Osteocyte (in vitro differentiated cells): ENCODE results near the gene SGMS1. TPM values are rescaled to one million over a fixed set of nuclear protein-coding genes. Genes with fewer than 3 reads are reported as not detected.
"Not testable (repeated sequence)": the region's sequence is repeated elsewhere in the genome, so short reads cannot be mapped to it uniquely, and the experiment has no call there.

Source experiments
- DNase-seq: peaks from one replicate; pipeline ENCODE4 v3.0.0; 2021; ENCODE audit warnings: mixed read lengths; ENCODE audit not compliant: unreplicated experiment; ENCODE audit errors: extremely low spot score
- H3K27ac Mint-ChIP-seq: one replicate; pipeline ENCODE4 v1.8.0; 2021; ENCODE audit warnings: mild to moderate bottlenecking, mixed read lengths; ENCODE audit not compliant: unreplicated experiment
- H3K27me3 Mint-ChIP-seq: one replicate; pipeline ENCODE4 v1.8.0; 2021; ENCODE audit warnings: mixed read lengths; ENCODE audit not compliant: unreplicated experiment
- H3K36me3 Mint-ChIP-seq: one replicate; pipeline ENCODE4 v1.8.0; 2021; ENCODE audit warnings: mixed read lengths; ENCODE audit not compliant: unreplicated experiment
- H3K4me1 Mint-ChIP-seq: one replicate; pipeline ENCODE4 v1.8.0; 2021; ENCODE audit warnings: mixed read lengths; ENCODE audit not compliant: unreplicated experiment
- H3K4me3 Mint-ChIP-seq: one replicate; pipeline ENCODE4 v1.8.0; 2021; ENCODE audit warnings: mild to moderate bottlenecking, moderate library complexity, mixed read lengths; ENCODE audit not compliant: unreplicated experiment
- H3K9me3 Mint-ChIP-seq: one replicate; pipeline ENCODE4 v1.8.0; 2021; ENCODE audit warnings: mixed read lengths; ENCODE audit not compliant: unreplicated experiment
- CTCF ChIP-seq: fragments of 200-600 bp; sonication (generic); IDR thresholded peaks from 2 replicates; pipeline ENCODE4 v1.5.0; 2021; ENCODE audit warnings: antibody characterized with exemption, mild to moderate bottlenecking, moderate library complexity
- total RNA-seq: library from RNA; stranded (reverse); gene quantifications from 2 replicates; pipeline ENCODE4 v1.2.1, GENCODE V29; 2021

SGMS1 gene
- total RNA-seq, 1 donor from 2014 or later: 21.0 TPM

GRCh38 chr10:50271564-50272250 lies 352.0 kb downstream of the SGMS1 start:
- H3K27ac Mint-ChIP-seq: no peak overlapping the region
- H3K4me3 Mint-ChIP-seq: no peak overlapping the region
- no peak for DNase-seq
- no peaks in the 10 kb centered on the region for H3K4me1 Mint-ChIP-seq
- H3K9me3 Mint-ChIP-seq: no peaks in the 10 kb centered on the region
- TF ChIP-seq CTCF: no peak
- no peaks in the 10 kb centered on the region for H3K36me3 Mint-ChIP-seq
- H3K27me3 Mint-ChIP-seq: peaks cover 26% of the 10 kb centered on the region

GRCh38 chr10:50267877-50268276 lies 355.9 kb downstream of the SGMS1 start:
- not testable (repeated sequence) for H3K36me3 Mint-ChIP-seq, H3K9me3 Mint-ChIP-seq
- H3K27me3 Mint-ChIP-seq: peaks cover 28% of the 10 kb centered on the region

GRCh38 chr10:50262625-50263024 lies 361.1 kb downstream of the SGMS1 start:
- DNase-seq, H3K27ac Mint-ChIP-seq, H3K36me3 Mint-ChIP-seq, H3K4me1 Mint-ChIP-seq, H3K4me3 Mint-ChIP-seq, H3K9me3 Mint-ChIP-seq: not testable (repeated sequence)
- H3K27me3 Mint-ChIP-seq: peaks cover 27% of the 10 kb centered on the region

More at GRCh38 chr10:50267877-50268276, 355.9 kb downstream of the SGMS1 start:
- not testable (repeated sequence) for H3K4me3 Mint-ChIP-seq, DNase-seq, H3K4me1 Mint-ChIP-seq, H3K27ac Mint-ChIP-seq

GRCh38 chr10:50260791-50261281 lies 362.9 kb downstream of the SGMS1 start:
- Mint-ChIP-seq H3K27me3 (peaks cover 27% of the 10 kb centered on the region), H3K4me1 (no peaks in the 10 kb centered on the region), H3K4me3 (no peak overlapping the region), H3K36me3 (no peaks in the 10 kb centered on the region), H3K9me3 (no peaks in the 10 kb centered on the region), H3K27ac (no peak overlapping the region)
- DNase-seq: no peak
- no peak for TF ChIP-seq CTCF

Other genes with a start within 250 kb of the SGMS1 start
- gene ASAH2B, start 116.0 kb upstream of the SGMS1 start, total RNA-seq: 3.0 and 3.8 TPM in 2 replicates